Mucosa of descending colon (tissue), 3 donors: ENCODE results near the gene NF2. TPM values are rescaled to one million over a fixed set of nuclear protein-coding genes. Genes with fewer than 3 reads are reported as not detected.
"Not testable (repeated sequence)": the region's sequence is repeated elsewhere in the genome, so short reads cannot be mapped to it uniquely, and the experiment has no call there.

Source experiments
- ATAC-seq: fragments of 200-7000 bp; cut with Tn5 transposase; one replicate; pipeline ENCODE4 v1.9.1; 2020; ENCODE audit warnings: mild to moderate bottlenecking, moderate library complexity
- DNase-seq, 3 donors: peaks; one replicate each; pipeline ENCODE4 v3.0.0-alpha.2; 2020
- H3K36me3 ChIP-seq: fragments of 200-600 bp; one replicate; pipeline ENCODE4 v1.8.0; 2021; ENCODE audit warnings: low read depth, mild to moderate bottlenecking
- H3K4me1 ChIP-seq: fragments of 200-600 bp; one replicate; pipeline ENCODE4 v1.8.0; 2021; ENCODE audit warnings: low read depth, mild to moderate bottlenecking
- H3K4me3 ChIP-seq: fragments of 200-600 bp; one replicate; pipeline ENCODE4 v1.8.0; 2021; ENCODE audit warnings: mild to moderate bottlenecking
- H3K9me3 ChIP-seq: fragments of 200-600 bp; one replicate; pipeline ENCODE4 v1.8.0; 2021; ENCODE audit warnings: mild to moderate bottlenecking
- CTCF ChIP-seq: fragments of 200-600 bp; IDR thresholded peaks from one replicate; pipeline ENCODE4 v1.8.0; 2022; ENCODE audit warnings: antibody characterized with exemption, mild to moderate bottlenecking
- intact Hi-C, 2 donors: fragments of 100-400 bp; cut with DNase I in 1 of 2; cut with micrococcal nuclease in 1 of 2; formaldehyde crosslinking; loops; one replicate each; pipeline versions ENCODE4 v1.11.0 to v1.11.1; 2022; cut with DNase I, micrococcal nuclease
- total RNA-seq, 3 donors: library from RNA; stranded (reverse); fragmentation: NEBNext Ultra II Directional in 2 of 3; extraction: Animal tissue kit (Norgen Biotek cat#: 25700) in 2 of 3; gene quantifications; one replicate each; pipeline versions ENCODE4 v1.2.1 to v1.2.4, GENCODE V29; 2021 to 2023
- donor health status: DM: no; HTN: no; CAD: no; lungs with moderate emphysema.
- donor health status: DM: no; HTN: no; CAD: no.
- donor health status: DM: no; HTN: yes; CAD: no.

The NF2 gene
- total RNA-seq, 3 donors from 2014 or later = 32.3 to 45.2 (median 43.1) TPM

- H3K4me1 ChIP-seq = no peaks in the 10 kb centered on the region
- no peak for TF ChIP-seq CTCF
- ATAC-seq = no peak
- H3K36me3 ChIP-seq = no peaks in the 10 kb centered on the region
- H3K9me3 ChIP-seq = no peaks in the 10 kb centered on the region
- no peak for DNase-seq
- intact Hi-C loops = loop anchor here in 1 of 2 donors (10.0 kb wide), 1 partner anchor 497 kb away; the partner anchor contains the start of gene HORMAD2
- H3K4me3 ChIP-seq = no peak overlapping the region
Observed at GRCh38 chr22:29587938-29588699, 15.3 kb upstream of the NF2 start.

DNA sequence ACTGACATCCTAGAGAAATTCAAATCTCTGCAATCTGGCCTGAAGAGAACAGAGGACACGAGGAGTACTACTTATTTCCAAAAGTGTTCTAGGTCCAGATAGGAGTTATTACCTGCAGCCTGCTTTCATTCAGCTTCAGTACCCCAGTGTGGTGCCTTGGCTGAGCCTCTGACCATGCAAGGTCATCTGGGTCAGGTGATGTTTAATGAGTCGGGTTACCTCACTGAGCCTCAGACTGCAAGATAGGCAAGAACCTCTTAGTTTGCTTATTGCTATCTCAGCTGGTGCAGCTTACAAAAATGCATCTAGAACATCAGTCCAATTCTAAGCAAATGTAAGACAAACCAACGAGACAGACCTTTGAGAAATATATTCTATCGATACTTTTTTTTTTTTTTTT, 9.5 kb upstream of the NF2 start:
- Histone ChIP-seq H3K4me3 (no peak overlapping the region), H3K9me3 (no peaks in the 10 kb centered on the region), H3K4me1 (no peaks in the 10 kb centered on the region), H3K36me3 (no peaks in the 10 kb centered on the region)
- intact Hi-C loops = no loop called here
- no peak for ATAC-seq
- TF ChIP-seq CTCF = no peak
- DNase-seq = no peak

- H3K4me3 ChIP-seq, H3K36me3 ChIP-seq, H3K9me3 ChIP-seq, intact Hi-C loops, H3K4me1 ChIP-seq, ATAC-seq, DNase-seq: not testable (repeated sequence)
Observed at GRCh38 chr22:29594447-29594846, 9.0 kb upstream of the NF2 start.

- intact Hi-C loops = no loop called here
- H3K4me3 ChIP-seq = no peak overlapping the region
Observed at GRCh38 chr22:29596408-29596807, 7.0 kb upstream of the NF2 start.

DNA sequence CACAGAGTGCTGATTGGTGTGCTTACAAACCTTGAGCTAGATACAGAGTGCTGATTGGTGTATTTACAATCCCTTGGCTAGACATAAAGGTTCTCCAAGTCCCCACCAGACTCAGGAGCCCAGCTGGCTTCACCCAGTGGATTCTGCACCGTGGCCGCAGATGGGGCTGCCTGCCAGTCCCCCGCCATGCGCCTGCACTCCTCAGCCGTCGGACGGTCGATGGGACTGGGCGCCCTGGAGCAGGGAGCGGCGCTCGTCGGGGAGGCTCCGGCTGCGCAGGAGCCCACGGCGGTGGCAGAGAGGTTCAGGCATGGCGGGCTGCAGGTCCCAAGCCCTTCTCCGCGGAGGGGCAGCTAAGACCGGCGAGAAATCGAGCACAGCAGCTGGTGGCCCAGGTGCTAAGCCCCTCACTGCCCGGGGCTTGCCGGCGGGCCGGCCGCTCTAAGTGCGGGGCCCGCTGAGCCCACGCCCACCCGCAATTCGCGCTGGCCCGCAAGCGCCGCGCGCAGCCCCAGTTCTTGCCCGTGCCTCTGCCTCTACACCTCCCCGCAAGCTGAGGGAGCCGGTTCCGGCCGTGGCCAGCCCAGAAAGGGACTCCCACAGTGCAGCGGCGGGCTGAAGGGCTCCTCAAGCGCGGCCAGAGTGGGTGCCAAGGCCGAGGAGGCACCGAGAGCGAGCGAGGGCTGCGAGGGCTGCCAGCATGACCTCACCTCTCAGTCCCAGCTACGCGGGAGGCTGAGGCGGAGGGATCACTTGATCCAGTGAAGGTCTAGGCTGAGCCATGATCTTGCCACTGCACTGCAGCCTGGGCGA, 5.4 kb upstream of the NF2 start:
- DNase-seq, H3K9me3 ChIP-seq, H3K36me3 ChIP-seq, H3K4me3 ChIP-seq, H3K4me1 ChIP-seq, intact Hi-C loops, ATAC-seq: not testable (repeated sequence)

More at GRCh38 chr22:29596408-29596807, 7.0 kb upstream of the NF2 start:
- DNase-seq (no peak), ATAC-seq (no peak)
- Histone ChIP-seq H3K4me1 (no peaks in the 10 kb centered on the region), H3K36me3 (no peaks in the 10 kb centered on the region), H3K9me3 (no peaks in the 10 kb centered on the region)
- no peak for TF ChIP-seq CTCF

GRCh38 chr22:29598684-29599020, 4.8 kb upstream of the NF2 start:
- DNase-seq (no peak), ATAC-seq (no peak)
- Histone ChIP-seq H3K4me3 (no peak overlapping the region), H3K36me3 (no peaks in the 10 kb centered on the region), H3K9me3 (no peaks in the 10 kb centered on the region), H3K4me1 (no peaks in the 10 kb centered on the region)
- no peak for TF ChIP-seq CTCF
- intact Hi-C loops = no loop called here
